Measurements from ENCODE around the gene KRT5.

KRT5 gene

DNA sequence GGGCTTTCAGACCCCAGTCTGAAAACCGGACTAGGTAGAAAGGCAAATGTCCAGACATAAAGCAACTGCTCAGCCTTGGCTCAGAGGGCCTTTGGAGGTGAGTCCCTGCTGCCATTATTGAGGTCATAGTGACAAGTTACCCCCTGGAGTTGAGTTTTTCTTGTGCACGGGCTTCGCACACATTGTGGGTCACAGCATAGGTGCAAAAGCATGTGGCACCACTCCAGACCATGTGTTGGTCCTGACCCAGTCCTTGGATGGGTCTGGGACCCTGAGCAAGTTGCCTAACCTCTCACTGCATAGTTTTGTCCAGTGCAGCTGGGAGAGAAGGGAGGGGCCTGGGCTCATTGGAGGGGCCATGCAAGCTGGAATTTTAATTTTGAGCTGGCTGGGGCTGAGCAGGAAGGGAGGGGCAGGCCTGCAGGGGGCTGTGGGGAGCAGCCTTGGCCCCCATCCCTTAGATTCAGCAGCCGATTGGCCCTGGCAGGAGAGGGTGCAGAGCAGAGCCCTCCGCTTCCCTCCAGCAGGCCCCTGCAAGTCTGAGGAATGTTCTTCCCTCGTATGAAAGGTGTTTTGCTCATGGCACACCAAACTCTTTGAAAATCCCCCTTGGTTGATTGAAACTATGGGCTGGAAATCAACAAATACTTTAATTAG lies 4.2 kb upstream of the KRT5 start:
- Histone ChIP-seq H3K27me3 (no peaks in the 10 kb centered on the region), H3K4me3 (ENCODE audit: low read depth in 1 of 2, low read length in 1 of 2) (no peak overlapping the region), H3K27ac (no peak overlapping the region), H3K4me1 (ENCODE audit: control insufficient read depth in 1 of 2, insufficient read depth in 1 of 2, low read depth in 1 of 2, low read length in 1 of 2) (no peaks in the 10 kb centered on the region), H3K9me3 (no peaks in the 10 kb centered on the region), H3K36me3 (no peaks in the 10 kb centered on the region)
- TF ChIP-seq, protein P1, sequence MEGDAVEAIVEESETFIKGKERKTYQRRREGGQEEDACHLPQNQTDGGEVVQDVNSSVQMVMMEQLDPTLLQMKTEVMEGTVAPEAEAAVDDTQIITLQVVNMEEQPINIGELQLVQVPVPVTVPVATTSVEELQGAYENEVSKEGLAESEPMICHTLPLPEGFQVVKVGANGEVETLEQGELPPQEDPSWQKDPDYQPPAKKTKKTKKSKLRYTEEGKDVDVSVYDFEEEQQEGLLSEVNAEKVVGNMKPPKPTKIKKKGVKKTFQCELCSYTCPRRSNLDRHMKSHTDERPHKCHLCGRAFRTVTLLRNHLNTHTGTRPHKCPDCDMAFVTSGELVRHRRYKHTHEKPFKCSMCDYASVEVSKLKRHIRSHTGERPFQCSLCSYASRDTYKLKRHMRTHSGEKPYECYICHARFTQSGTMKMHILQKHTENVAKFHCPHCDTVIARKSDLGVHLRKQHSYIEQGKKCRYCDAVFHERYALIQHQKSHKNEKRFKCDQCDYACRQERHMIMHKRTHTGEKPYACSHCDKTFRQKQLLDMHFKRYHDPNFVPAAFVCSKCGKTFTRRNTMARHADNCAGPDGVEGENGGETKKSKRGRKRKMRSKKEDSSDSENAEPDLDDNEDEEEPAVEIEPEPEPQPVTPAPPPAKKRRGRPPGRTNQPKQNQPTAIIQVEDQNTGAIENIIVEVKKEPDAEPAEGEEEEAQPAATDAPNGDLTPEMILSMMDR (IDR thresholded peaks at IDR 0.05) = no peak

DNA sequence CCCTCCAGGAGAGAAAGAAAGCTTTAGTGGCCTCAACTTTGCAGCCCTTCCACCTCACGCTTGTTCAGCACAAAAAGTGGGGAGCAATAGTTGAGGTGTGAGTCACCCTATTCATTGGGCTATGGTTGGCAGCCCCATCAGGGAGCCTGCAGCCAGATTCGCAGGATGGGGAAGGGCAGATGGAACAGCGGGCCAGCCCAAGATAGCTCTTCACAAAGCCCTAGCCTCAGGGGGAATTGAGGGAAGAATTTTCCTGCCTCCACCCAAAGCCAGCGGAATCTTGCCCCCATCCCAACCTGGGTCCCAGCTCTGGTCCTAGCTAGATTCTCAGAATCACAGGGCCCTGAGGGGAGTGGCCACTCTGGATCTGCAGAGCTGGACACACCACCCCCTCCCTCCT lies 3.6 kb upstream of the KRT5 start:
- Histone ChIP-seq H3K9me3 (no peaks in the 10 kb centered on the region), H3K27me3 (no peaks in the 10 kb centered on the region), H3K27ac (no peak overlapping the region), H3K36me3 (no peaks in the 10 kb centered on the region), H3K4me1 (ENCODE audit: control insufficient read depth in 1 of 2, insufficient read depth in 1 of 2, low read depth in 1 of 2, low read length in 1 of 2) (no peaks in the 10 kb centered on the region), H3K4me3 (ENCODE audit: low read depth in 1 of 2, low read length in 1 of 2) (no peak overlapping the region)
- TF ChIP-seq, protein P1 (IDR thresholded peaks at IDR 0.05) = no peak

DNA sequence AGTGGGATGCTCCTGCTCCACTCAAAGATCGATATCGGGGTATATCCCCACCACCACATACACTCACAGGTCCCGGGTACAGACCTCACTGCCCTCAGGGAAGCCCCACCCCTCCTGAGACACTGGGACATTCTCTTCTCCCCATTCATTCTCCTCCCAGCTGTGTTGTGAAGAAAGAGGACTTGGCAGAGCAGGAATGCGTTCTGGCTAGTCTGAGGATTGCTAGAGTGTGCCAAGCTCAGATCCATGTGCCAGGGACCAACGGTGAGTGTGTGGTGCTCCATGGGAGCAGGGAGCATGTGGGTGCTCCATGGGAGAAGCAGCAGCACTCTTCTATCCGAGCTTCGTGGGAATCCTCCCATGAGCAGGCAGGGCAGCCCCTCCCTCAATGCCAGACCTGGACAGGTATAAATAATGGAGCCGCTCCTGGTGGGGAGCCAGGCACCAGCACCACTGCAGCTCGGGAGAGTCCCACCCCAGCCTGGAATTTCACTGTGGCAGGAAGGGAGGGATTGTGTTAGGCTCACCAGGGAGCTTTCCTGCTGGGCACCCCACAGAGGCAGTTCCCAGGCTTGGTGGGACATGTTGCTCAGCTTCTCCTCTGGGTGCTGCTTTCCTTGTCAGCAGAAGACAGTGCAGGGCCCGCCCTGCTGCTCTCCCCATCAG lies 2.3 kb upstream of the KRT5 start:
- no peaks in the 10 kb centered on the region for H3K27me3 ChIP-seq
- H3K27ac ChIP-seq = no peak overlapping the region
- H3K9me3 ChIP-seq = no peaks in the 10 kb centered on the region
- TF ChIP-seq, protein P1 (IDR thresholded peaks at IDR 0.05) = no peak
- no peak overlapping the region for H3K4me3 ChIP-seq (ENCODE audit: low read depth in 1 of 2, low read length in 1 of 2)
- H3K36me3 ChIP-seq = no peaks in the 10 kb centered on the region
- H3K4me1 ChIP-seq (ENCODE audit: control insufficient read depth in 1 of 2, insufficient read depth in 1 of 2, low read depth in 1 of 2, low read length in 1 of 2) = no peaks in the 10 kb centered on the region

DNA sequence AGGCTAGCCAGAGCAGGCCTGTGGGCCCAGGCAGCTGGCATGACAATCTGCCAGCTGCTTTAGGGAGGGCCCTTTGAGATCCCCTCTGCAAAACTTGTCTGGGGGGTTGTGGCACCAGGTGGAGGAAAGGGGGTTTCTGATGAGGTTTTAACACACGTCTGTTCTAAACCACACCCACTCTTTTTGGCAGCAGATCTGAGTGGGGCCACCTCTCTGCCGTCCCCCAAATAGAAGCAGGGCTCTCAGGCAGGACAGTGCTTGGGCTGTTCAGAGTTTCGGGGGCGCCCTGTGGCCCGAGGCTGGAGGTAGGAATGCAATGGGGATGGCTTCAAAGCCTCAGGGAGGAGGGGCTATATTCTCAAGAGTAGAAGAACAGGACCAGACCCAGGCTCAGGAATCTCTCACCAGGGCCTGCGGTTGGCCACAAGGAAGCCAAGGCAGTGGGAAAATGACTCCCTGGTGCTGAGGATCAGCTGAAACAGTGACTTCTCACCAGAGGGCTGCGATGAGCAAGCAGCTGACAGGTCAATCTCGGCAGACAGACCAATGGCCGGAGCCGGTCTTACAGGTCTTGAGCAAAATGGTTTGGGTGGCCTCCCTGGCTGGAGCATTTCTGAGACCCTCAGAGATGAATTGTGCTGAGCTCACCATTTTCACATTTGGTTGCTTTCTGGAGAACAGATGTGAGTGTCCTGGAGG lies 1.5 kb upstream of the KRT5 start:
- H3K27me3 ChIP-seq = no peaks in the 10 kb centered on the region
- no peaks in the 10 kb centered on the region for H3K9me3 ChIP-seq
- no peaks in the 10 kb centered on the region for H3K36me3 ChIP-seq
- TF ChIP-seq, protein P1 (IDR thresholded peaks at IDR 0.05) = no peak
- no peak overlapping the region for H3K4me3 ChIP-seq (ENCODE audit: low read depth in 1 of 2, low read length in 1 of 2)
- no peak overlapping the region for H3K27ac ChIP-seq
- H3K4me1 ChIP-seq (ENCODE audit: control insufficient read depth in 1 of 2, insufficient read depth in 1 of 2, low read depth in 1 of 2, low read length in 1 of 2) = no peaks in the 10 kb centered on the region

DNA sequence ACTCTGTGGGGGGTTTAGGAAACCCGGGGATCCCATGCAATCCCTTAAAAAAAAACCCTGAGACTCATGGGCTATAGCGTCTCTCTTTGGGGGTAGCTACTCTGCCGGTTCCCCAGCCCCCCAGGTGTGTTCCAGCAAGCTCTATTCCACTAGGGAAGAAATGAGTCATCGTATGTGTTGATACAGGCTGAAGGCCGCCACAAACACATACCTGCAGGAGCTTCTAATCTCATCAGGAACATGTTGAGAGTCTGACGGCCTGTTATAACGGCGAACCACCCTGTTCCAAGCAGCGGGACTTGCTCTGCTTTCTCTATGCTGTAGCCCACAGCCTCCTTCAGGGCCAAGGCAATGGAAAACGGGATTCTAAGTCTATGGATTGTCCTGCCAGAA lies 977 bp upstream of the KRT5 start:
- no peak overlapping the region for H3K27ac ChIP-seq
- no peaks in the 10 kb centered on the region for H3K36me3 ChIP-seq
- H3K4me3 ChIP-seq (ENCODE audit: low read depth in 1 of 2, low read length in 1 of 2) = no peak overlapping the region
- H3K9me3 ChIP-seq = no peaks in the 10 kb centered on the region
- no peaks in the 10 kb centered on the region for H3K27me3 ChIP-seq
- TF ChIP-seq, protein P1 (IDR thresholded peaks at IDR 0.05) = no peak
- no peaks in the 10 kb centered on the region for H3K4me1 ChIP-seq (ENCODE audit: control insufficient read depth in 1 of 2, insufficient read depth in 1 of 2, low read depth in 1 of 2, low read length in 1 of 2)

All from neutrophil (primary cell).